ENCODE measurements around the gene NCOA3.

NCOA3 gene

GRCh38 chr20:47694021-47694818 is 192.5 kb downstream of the NCOA3 start:
- no peaks in the 10 kb centered on the region for H3K4me1 ChIP-seq (ENCODE audit: control insufficient read depth, insufficient read depth, low read length, poor library complexity, severe bottlenecking)
- no peak for DNase-seq
- no peaks in the 10 kb centered on the region for H3K27me3 ChIP-seq (replicated peaks; ENCODE audit: control insufficient read depth, insufficient read depth, low read length, poor library complexity, severe bottlenecking)
- no peak overlapping the region for H3K27ac ChIP-seq (ENCODE audit: insufficient read depth, low read length, poor library complexity, severe bottlenecking)
- H3K4me3 ChIP-seq (ENCODE audit: insufficient read depth, low read depth, low read length, poor library complexity, severe bottlenecking): no peak overlapping the region
- H3K9me3 ChIP-seq (ENCODE audit: control insufficient read depth, low read length): no peaks in the 10 kb centered on the region
- H3K36me3 ChIP-seq (ENCODE audit: control insufficient read depth, insufficient read depth, low read length): no peaks in the 10 kb centered on the region

GRCh38 chr20:47696856-47697255 is 195.2 kb downstream of the NCOA3 start:
- no peaks in the 10 kb centered on the region for H3K36me3 ChIP-seq (ENCODE audit: control insufficient read depth, insufficient read depth, low read length)
- no peaks in the 10 kb centered on the region for H3K4me1 ChIP-seq (ENCODE audit: control insufficient read depth, insufficient read depth, low read length, poor library complexity, severe bottlenecking)
- H3K4me3 ChIP-seq (ENCODE audit: insufficient read depth, low read depth, low read length, poor library complexity, severe bottlenecking): no peak overlapping the region
- no peak for DNase-seq
- H3K27me3 ChIP-seq (replicated peaks; ENCODE audit: control insufficient read depth, insufficient read depth, low read length, poor library complexity, severe bottlenecking): no peaks in the 10 kb centered on the region
- no peaks in the 10 kb centered on the region for H3K9me3 ChIP-seq (ENCODE audit: control insufficient read depth, low read length)
- no peak overlapping the region for H3K27ac ChIP-seq (ENCODE audit: insufficient read depth, low read length, poor library complexity, severe bottlenecking)

- Histone ChIP-seq H3K4me3 (ENCODE audit: insufficient read depth, low read depth, low read length, poor library complexity, severe bottlenecking) (no peak overlapping the region), H3K27ac (ENCODE audit: insufficient read depth, low read length, poor library complexity, severe bottlenecking) (no peak overlapping the region), H3K36me3 (ENCODE audit: control insufficient read depth, insufficient read depth, low read length) (no peaks in the 10 kb centered on the region), H3K9me3 (ENCODE audit: control insufficient read depth, low read length) (no peaks in the 10 kb centered on the region), H3K27me3 (replicated peaks; ENCODE audit: control insufficient read depth, insufficient read depth, low read length, poor library complexity, severe bottlenecking) (no peaks in the 10 kb centered on the region), H3K4me1 (ENCODE audit: control insufficient read depth, insufficient read depth, low read length, poor library complexity, severe bottlenecking) (no peaks in the 10 kb centered on the region)
- DNase-seq: no peak
These were observed 196.5 kb downstream of the NCOA3 start for GRCh38 chr20:47698142-47698541.

GRCh38 chr20:47699818-47700217 is 198.1 kb downstream of the NCOA3 start:
- Histone ChIP-seq H3K9me3 (ENCODE audit: control insufficient read depth, low read length) (no peaks in the 10 kb centered on the region), H3K27ac (ENCODE audit: insufficient read depth, low read length, poor library complexity, severe bottlenecking) (no peak overlapping the region), H3K4me3 (ENCODE audit: insufficient read depth, low read depth, low read length, poor library complexity, severe bottlenecking) (no peak overlapping the region), H3K36me3 (ENCODE audit: control insufficient read depth, insufficient read depth, low read length) (no peaks in the 10 kb centered on the region), H3K4me1 (ENCODE audit: control insufficient read depth, insufficient read depth, low read length, poor library complexity, severe bottlenecking) (no peaks in the 10 kb centered on the region), H3K27me3 (replicated peaks; ENCODE audit: control insufficient read depth, insufficient read depth, low read length, poor library complexity, severe bottlenecking) (no peaks in the 10 kb centered on the region)
- no peak for DNase-seq

GRCh38 chr20:47700327-47700726 is 198.6 kb downstream of the NCOA3 start:
- Histone ChIP-seq H3K27ac (ENCODE audit: insufficient read depth, low read length, poor library complexity, severe bottlenecking) (no peak overlapping the region), H3K4me1 (ENCODE audit: control insufficient read depth, insufficient read depth, low read length, poor library complexity, severe bottlenecking) (no peaks in the 10 kb centered on the region), H3K36me3 (ENCODE audit: control insufficient read depth, insufficient read depth, low read length) (no peaks in the 10 kb centered on the region)

GRCh38 chr20:47701612-47702011 is 199.9 kb downstream of the NCOA3 start:
- H3K4me1 ChIP-seq (ENCODE audit: control insufficient read depth, insufficient read depth, low read length, poor library complexity, severe bottlenecking): no peaks in the 10 kb centered on the region
- H3K27ac ChIP-seq (ENCODE audit: insufficient read depth, low read length, poor library complexity, severe bottlenecking): no peak overlapping the region
- H3K9me3 ChIP-seq (ENCODE audit: control insufficient read depth, low read length): no peaks in the 10 kb centered on the region
- no peak for DNase-seq
- no peaks in the 10 kb centered on the region for H3K36me3 ChIP-seq (ENCODE audit: control insufficient read depth, insufficient read depth, low read length)
- no peaks in the 10 kb centered on the region for H3K27me3 ChIP-seq (replicated peaks; ENCODE audit: control insufficient read depth, insufficient read depth, low read length, poor library complexity, severe bottlenecking)
- no peak overlapping the region for H3K4me3 ChIP-seq (ENCODE audit: insufficient read depth, low read depth, low read length, poor library complexity, severe bottlenecking)

More at GRCh38 chr20:47700327-47700726, 198.6 kb downstream of the NCOA3 start:
- H3K4me3 ChIP-seq (ENCODE audit: insufficient read depth, low read depth, low read length, poor library complexity, severe bottlenecking): no peak overlapping the region
- H3K27me3 ChIP-seq (replicated peaks; ENCODE audit: control insufficient read depth, insufficient read depth, low read length, poor library complexity, severe bottlenecking): no peaks in the 10 kb centered on the region
- no peak for DNase-seq
- H3K9me3 ChIP-seq (ENCODE audit: control insufficient read depth, low read length): no peaks in the 10 kb centered on the region

GRCh38 chr20:47703748-47704147 is 202.1 kb downstream of the NCOA3 start:
- Histone ChIP-seq H3K4me1 (ENCODE audit: control insufficient read depth, insufficient read depth, low read length, poor library complexity, severe bottlenecking) (no peaks in the 10 kb centered on the region), H3K27me3 (replicated peaks; ENCODE audit: control insufficient read depth, insufficient read depth, low read length, poor library complexity, severe bottlenecking) (no peaks in the 10 kb centered on the region), H3K27ac (ENCODE audit: insufficient read depth, low read length, poor library complexity, severe bottlenecking) (no peak overlapping the region), H3K9me3 (ENCODE audit: control insufficient read depth, low read length) (no peaks in the 10 kb centered on the region), H3K36me3 (ENCODE audit: control insufficient read depth, insufficient read depth, low read length) (no peaks in the 10 kb centered on the region), H3K4me3 (ENCODE audit: insufficient read depth, low read depth, low read length, poor library complexity, severe bottlenecking) (no peak overlapping the region)
- DNase-seq: no peak

GRCh38 chr20:47704746-47705496 is 203.2 kb downstream of the NCOA3 start:
- Histone ChIP-seq H3K36me3 (ENCODE audit: control insufficient read depth, insufficient read depth, low read length) (no peaks in the 10 kb centered on the region), H3K4me3 (ENCODE audit: insufficient read depth, low read depth, low read length, poor library complexity, severe bottlenecking) (no peak overlapping the region), H3K9me3 (ENCODE audit: control insufficient read depth, low read length) (no peaks in the 10 kb centered on the region), H3K27ac (ENCODE audit: insufficient read depth, low read length, poor library complexity, severe bottlenecking) (no peak overlapping the region), H3K27me3 (replicated peaks; ENCODE audit: control insufficient read depth, insufficient read depth, low read length, poor library complexity, severe bottlenecking) (no peaks in the 10 kb centered on the region), H3K4me1 (ENCODE audit: control insufficient read depth, insufficient read depth, low read length, poor library complexity, severe bottlenecking) (no peaks in the 10 kb centered on the region)
- no peak for DNase-seq

- DNase-seq: no peak
These were observed 203.8 kb downstream of the NCOA3 start for GRCh38 chr20:47705497-47705856.

GRCh38 chr20:47706345-47706744 is 204.7 kb downstream of the NCOA3 start:
- no peak overlapping the region for H3K4me3 ChIP-seq (ENCODE audit: insufficient read depth, low read depth, low read length, poor library complexity, severe bottlenecking)
- no peaks in the 10 kb centered on the region for H3K27me3 ChIP-seq (replicated peaks; ENCODE audit: control insufficient read depth, insufficient read depth, low read length, poor library complexity, severe bottlenecking)
- H3K36me3 ChIP-seq (ENCODE audit: control insufficient read depth, insufficient read depth, low read length): no peaks in the 10 kb centered on the region
- no peak overlapping the region for H3K27ac ChIP-seq (ENCODE audit: insufficient read depth, low read length, poor library complexity, severe bottlenecking)
- no peak for DNase-seq
- no peaks in the 10 kb centered on the region for H3K4me1 ChIP-seq (ENCODE audit: control insufficient read depth, insufficient read depth, low read length, poor library complexity, severe bottlenecking)
- H3K9me3 ChIP-seq (ENCODE audit: control insufficient read depth, low read length): no peaks in the 10 kb centered on the region

More at GRCh38 chr20:47705497-47705856, 203.8 kb downstream of the NCOA3 start:
- H3K36me3 ChIP-seq (ENCODE audit: control insufficient read depth, insufficient read depth, low read length): no peaks in the 10 kb centered on the region
- no peaks in the 10 kb centered on the region for H3K4me1 ChIP-seq (ENCODE audit: control insufficient read depth, insufficient read depth, low read length, poor library complexity, severe bottlenecking)
- no peak overlapping the region for H3K4me3 ChIP-seq (ENCODE audit: insufficient read depth, low read depth, low read length, poor library complexity, severe bottlenecking)
- H3K27ac ChIP-seq (ENCODE audit: insufficient read depth, low read length, poor library complexity, severe bottlenecking): no peak overlapping the region
- H3K27me3 ChIP-seq (replicated peaks; ENCODE audit: control insufficient read depth, insufficient read depth, low read length, poor library complexity, severe bottlenecking): no peaks in the 10 kb centered on the region
- H3K9me3 ChIP-seq (ENCODE audit: control insufficient read depth, low read length): no peaks in the 10 kb centered on the region
